GM21576 (cell line): ENCODE results near the gene GNG2.

Experiments
- ATAC-seq: cut with Tn5 transposase; IDR thresholded peaks from one replicate; pipeline ENCODE4 v1.9.1; 2021; ENCODE audit warnings: mild to moderate bottlenecking, moderate library complexity; ENCODE audit not compliant: unreplicated experiment

The GNG2 gene

DNA sequence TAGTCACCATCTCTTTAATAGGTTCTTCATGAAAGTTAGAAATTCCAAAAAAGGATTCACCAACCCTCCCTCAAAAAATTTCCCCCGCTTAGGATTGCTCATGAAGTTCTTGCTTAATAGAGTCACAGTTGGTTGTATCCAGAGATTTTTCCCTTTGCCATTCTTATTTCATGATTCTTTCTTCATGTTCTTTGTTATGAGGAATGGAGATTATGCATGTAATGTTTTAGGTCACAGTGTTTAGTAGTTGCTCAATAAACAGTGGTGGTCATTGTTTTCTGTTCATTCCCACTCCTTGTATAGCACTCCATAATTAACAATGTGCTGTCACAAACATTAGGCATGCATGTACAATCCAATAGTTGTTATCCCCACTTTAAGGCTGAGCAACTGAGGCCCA is 77.7 kb downstream of the GNG2 start:
- no peak for ATAC-seq

DNA sequence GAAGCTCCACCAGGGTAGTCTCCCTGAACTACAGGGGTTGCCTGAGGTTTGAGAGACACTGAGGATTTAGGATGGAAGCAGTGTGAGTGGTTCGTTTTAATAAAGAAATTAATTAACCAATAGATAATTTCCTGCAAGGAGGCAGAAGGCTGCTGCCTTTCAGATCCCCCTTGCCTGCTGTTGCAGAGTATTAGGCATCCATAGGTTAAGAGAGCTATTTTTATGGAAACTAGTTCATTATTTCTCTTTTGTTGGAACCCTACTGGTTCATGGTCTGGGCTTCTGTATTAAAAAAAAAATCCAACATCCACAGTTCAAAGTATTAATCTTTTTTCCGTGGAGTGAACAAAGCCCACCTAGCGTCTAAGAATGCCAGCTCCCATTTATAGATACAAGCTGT is 78.4 kb downstream of the GNG2 start:
- ATAC-seq, result no peak

DNA sequence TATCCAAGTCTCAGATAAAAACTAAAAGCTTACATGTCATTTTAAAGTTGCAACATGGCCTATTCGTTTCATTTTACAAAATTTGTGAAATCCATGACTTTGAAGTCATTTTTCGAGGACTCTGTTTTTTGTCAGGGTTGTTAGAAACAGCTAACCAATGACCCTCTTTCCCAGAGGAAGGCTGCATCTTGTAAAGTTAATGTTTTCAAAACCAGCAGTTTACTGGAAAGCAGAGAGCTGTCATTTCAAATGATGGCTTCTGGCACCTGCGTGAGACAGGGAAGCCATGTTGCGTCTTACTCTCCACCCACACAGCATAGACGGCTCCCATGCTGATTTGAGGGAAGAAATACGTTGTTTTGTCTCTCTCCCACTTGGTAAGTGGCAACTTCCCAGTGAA is 78.8 kb downstream of the GNG2 start:
- ATAC-seq, result no peak

DNA sequence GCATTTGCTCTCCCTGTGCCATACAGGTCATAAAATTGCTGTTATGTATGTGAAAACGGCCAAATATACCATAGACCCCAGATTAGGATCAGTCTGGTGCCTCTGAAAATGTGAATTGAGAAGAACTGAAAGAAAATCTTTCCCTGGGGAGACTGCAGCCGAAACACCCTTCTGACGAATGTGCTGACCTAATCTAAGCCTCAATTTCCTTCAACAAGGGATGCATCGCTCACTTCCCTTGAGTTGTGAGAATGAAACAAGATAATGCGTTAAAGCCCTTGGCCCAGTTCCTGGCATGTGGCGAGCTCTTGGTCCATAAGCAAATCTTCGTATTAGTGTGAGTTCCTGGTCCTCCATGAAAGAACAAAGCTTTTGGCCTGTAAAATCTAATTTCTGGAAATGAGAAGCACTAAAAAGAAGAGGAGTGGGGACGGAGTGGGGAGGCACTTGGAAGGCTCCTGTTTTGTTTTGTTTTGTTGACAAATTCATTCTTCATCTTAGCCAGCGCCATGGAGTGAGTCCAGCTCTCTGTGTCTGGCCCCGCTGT is 79.4 kb downstream of the GNG2 start:
- no peak for ATAC-seq

DNA sequence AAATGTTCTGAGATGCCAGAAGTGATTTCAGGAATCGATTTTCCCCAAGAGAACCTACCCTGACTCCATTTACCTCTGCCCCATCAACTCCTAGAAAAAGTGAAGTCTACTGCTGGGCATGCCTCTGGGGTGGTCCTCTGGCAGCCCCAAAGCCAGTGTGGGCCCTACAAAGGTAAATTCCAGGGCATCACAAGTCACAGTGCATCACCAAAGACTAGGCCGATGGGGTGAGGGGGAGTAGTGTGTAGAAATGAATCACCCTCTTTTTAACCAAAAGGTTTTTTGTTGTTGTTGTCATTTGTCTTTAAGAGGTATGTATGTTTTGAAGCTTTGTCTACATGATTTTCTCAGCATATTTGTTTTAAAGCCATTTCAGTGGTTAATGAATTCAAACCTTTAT is 82.6 kb downstream of the GNG2 start:
- no peak for ATAC-seq

DNA sequence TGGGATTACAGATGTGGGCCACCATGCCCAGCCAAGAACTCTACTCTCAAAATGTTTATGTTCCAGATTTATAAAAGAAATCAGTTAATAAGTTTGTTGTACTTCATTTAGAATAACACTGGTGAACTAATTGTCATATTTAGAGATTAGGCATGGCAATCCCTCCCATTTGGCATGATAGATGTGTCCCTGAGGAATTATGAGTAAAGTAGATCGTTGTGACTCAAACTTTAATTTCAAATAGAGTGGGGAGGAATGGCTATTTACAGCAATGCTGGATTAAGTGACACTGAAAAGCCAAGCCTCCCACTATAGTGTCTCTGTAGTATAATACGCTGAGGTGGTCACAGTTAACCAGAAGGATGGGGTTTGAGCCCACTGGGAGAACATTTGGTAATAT is 89.6 kb downstream of the GNG2 start:
- no peak for ATAC-seq

DNA sequence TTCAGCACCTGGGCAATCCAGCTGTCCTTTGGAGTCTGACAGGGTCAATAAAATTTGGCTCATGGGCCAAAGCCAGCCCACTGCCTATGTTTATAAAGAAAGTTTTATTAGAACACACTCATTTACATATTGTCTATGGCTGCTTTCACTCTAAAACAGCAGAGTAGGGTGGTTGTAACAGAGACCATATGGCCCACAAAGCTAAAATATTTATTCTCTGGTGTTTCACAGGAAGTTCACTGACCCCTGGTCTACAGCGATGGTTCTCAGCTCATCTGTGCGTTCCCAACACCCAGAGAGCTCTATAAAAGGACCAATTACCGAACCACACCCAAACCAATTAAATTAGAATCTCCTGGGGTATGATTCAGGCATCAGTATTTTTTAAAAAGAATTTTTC is 91.2 kb downstream of the GNG2 start:
- ATAC-seq, result no peak

DNA sequence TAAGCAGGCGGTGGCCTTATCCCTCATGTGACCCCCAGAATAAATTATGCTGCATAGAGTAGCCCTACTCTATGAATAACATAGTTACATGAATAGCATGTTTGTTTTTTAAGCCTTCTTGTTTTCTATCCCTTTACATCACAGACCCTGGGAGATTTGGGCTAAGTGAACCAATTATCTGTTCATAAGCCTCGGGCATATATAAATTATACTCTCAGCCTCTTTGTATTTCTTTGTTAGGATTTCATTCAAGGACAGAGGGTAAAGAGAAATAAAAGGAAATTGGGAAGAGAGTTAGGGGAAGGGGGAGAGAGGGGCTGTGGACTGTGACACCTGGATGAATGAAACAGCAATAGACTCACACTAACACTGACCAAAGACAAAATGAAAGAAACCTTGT is 93.6 kb downstream of the GNG2 start:
- ATAC-seq, result no peak

DNA sequence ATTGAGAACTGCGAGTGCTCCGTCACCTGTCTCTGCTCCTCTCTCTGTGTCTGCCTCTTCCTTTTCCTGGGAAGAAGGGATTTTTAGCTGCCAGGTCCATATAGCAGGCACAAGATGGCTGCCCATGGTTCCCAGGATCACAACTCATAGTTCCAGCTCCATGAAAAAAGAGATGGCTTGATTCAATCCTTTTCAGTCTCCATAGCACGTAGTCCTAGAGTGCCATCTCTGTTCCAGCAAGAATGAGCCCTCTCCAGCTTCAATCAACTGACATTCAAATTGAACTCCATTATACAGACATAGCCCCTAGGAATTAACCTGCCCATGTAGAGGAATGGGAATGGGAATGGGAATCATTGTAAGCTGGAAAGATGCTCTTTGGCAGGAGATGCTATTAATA is 94.2 kb downstream of the GNG2 start:
- no peak for ATAC-seq

DNA sequence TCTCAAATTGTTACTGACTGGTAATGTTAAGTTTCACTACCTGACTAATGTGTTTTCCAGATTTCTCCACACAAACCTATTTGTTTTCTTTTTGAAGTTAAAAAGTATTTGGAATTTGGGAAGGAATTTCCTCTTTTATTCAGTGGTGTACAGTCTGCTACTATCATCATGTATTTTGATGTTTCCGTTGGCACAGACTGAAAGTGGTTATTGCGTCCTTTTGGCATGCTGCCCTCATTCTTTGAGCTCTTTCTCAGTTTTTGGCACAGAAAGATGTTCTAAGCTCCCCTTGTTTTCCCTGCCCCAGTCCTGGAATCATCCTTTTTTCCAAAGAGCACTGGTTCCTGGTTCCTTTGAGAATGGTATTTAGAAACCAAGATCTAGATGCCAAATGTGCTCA is 97.5 kb downstream of the GNG2 start:
- ATAC-seq, result no peak

DNA sequence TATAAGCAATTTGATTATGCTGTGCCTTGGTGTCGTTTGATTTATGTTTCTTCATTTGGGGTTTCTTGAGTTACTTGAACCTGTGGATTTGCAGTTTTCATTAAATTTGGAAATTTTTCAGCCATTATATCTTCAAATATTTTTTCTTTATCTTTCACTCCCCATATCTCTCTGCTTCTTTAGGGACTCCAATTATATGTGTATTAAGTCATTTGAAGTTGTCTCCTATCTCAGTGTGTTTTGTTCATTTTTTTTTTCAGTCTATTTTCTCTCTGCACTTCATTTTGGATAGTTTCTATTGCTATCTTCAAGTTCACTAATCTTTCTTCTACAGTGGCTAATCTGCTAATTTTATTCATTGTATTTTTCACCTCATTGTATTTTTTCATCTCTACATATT is 99.5 kb downstream of the GNG2 start:
- no peak for ATAC-seq

DNA sequence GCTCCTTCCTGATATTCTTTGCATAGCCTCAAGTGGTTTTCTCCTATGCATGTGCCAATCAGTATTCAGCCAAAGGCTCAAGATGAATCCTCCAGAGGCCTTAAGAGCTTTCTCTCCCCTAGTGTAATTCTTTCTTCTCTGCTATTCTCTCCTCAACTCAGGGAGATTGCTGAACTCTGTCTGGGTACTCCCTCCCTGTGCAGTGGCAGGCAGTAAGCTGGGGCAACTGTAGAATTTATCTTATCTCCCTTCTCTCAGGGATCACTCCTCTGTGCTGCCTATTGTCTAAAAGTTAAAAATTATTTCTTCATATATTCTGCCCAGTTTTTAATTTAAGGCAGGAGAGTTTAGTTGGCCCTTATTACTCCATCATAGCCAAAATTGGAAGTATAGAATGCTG is 100.5 kb downstream of the GNG2 start:
- no peak for ATAC-seq

DNA sequence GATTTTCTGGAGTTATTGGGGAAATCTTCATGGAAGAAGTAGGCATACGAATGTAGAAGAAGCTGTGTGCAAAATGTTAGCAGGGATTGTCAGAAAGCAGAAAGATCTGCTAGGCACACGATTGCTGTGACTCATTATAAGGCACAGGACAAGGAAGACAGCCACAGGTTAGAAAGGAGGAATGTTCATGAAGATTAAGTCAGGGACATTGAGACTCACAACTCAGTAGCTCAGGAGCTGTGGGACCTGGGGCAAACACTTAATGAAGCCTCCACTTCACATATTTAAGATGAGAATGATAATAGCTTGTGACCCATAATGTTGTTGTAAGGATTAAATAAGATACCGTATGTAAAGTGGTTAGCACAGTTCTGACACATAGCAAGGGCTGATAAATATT is 102.3 kb downstream of the GNG2 start:
- no peak for ATAC-seq

DNA sequence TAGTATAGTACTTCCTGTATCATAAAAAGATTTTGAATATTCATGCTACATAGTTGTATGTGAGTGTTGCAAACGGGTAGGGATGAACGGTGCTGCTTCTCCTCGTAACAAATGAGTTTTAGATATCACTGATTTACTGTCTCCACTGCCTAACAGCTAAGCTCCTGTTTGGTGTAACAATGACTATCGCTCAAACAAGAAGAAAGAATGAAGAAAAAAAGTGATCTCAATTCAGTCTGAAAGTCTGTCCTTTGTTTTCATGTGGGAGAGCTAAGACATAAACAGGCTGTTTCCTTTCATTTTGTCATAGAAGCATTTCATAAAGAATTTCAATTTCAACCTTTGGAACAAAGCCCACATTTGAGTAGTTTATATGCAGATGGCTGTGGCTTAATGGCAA is 102.9 kb downstream of the GNG2 start:
- ATAC-seq, result no peak

DNA sequence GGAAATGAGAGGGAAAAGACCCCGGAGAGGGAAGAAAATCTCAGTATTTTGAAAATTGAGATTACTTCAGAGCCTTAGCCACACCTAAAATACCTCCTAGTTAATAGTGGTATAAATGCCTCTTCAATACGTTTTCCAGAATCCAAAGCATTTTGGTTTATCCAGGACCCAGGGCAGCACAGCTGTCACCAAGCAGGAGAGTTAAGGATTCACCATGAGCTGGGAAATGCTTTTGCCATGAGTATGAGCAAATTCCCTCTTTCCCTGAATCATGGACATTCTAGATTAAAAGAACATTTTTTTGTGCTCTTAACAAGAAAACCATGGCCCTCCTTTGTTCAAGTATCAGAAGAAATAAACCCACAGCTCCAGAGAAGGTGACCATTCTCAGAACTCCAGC is 107.1 kb downstream of the GNG2 start:
- ATAC-seq, result no peak

DNA sequence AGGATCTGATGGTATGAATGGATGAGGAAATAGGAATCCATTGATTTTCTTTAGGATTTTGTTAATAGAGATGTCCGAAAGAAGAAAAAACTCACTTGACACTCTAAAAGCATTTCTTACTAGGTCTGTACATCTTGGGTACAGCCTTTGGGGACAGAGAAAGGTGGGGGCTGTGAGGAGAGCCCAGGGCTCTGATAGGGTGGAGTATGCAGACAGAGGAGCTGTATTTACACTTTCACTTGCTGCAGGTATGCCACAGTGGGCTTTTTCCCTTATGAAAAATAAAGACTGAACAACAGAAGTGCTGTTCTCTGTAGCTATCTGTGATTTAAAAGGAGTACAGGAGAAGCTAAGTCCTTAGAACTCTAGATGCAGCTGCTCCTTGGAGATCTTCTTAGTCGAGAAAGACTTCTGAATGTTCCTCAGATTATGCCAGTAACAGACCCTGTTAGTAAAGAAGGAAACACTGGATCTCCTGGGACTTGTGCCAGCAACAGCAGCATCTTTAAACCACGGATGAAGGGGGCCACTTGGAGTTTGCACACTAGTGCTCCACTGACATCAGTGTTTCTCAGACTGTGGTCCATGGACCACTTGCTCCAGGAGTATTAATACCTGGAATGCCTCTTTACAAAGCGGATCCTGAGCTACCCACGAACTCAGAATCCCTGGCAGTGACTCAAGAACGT is 109.6 kb downstream of the GNG2 start:
- no peak for ATAC-seq

DNA sequence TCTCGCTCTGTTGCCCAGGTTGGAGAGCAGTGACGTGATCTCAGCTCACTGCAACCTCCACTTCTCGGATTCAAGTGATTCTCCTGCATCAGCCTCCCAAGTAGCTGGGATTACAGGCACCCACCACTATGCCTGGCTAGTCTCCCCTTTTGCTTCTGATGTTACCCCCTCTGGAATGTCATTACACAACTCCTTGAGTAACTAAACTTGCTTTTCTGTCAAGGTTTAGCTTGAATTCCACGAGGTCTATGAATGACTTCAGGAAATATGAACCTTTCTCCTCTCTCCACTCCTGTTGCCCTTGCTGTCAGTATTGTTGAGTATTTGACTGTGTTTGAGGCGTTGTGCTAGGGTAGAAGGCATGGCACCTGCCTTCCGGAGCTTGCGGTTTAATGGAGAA is 112.2 kb downstream of the GNG2 start:
- no peak for ATAC-seq

DNA sequence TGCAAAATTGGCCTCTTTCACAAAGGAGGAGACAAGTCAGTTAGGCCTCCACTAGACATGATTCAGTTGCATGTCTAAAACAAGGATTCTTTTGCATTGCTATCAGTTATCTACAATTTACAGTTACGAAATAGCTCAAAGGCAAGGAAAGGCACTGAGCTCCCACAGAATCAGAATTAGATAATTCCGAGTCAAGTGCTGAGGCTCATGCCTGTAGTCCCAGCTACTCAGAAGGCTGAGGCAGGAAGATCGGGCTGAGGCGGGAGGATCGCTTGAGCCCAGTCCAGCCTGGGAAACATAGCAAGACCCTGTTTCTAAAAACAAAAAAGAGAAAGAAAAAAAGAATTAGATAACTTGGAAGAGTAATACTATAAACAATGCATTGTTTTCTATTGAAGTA is 116.7 kb downstream of the GNG2 start:
- no peak for ATAC-seq

DNA sequence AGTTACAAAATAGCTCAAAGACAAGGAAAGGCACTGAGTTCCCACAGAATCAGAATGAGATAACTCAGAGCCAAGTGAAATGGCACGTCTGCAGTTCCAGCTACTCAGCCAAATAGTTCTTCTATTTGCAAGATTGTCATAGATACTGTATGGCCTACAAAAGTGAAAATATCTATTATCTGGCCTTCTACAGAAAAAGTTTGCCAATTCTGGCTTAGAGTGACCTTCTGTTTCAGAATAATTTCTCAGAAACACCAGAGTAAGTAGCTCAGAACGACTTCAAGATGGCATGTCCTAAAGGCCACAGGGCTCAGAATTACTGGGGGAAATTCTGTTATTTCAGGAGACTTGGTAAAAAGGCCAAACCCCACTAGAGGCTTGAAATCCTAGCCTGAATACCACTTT is 118.3 kb downstream of the GNG2 start:
- ATAC-seq, result no peak

DNA sequence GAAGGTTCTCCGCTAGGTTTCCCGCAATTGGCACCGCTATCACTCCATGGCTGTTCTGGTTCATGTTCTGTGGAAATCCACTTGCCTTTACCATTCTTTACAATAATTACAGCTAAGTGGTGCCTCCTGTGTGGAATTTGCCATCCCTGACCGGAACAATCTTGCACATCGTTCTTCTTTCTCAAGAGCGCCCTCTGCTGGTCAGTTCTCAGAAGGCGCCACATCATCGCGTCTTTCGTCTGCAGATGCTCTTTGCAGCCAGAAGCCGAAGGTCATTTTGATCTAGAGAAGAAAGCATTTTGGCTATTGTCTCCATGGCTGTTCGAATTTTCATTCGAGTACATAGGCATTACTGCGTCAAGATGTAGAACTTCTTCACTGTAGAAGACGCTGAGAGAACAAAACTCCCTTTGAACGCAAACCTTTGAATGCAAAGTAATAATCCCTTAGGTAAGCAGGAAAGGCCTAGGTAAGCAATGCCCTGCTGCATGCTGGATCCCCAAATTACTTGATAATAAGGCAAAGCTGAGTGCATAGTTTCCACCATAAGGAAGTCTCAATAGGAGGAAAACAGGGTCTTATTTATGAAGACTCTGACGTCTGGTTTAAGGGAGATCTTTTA is 118.8 kb downstream of the GNG2 start:
- no peak for ATAC-seq

DNA sequence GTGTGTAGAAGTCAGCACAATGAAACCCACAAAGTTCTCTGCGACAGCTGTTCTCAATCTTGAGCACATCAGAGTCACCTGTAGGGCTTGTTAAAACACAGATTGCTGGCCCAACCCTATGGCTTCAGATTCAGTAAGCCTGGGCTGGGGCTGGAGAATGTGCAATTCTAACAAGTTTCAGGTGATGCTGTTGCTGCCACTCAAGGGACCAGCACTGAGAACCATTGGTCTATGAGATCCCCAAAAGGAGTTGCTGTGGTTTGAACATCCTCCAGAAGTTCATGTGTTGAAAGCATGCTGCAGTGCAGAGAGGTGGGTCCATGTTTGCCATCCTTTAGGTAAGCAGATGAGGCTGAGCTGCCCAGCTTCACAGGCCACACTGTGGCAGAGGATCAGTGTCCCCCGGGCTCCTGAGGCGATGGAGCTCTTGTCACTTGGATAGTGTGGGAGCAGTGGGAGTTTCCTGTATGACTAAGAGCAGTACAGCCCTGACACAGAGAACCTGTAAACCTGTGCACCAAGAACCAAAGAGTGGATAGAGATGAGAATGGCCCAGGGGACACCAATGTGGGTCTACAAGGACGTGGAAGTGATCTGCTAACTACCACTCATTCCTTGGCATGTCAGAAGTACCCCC is 120.9 kb downstream of the GNG2 start:
- ATAC-seq, result peak; percentile 49

DNA sequence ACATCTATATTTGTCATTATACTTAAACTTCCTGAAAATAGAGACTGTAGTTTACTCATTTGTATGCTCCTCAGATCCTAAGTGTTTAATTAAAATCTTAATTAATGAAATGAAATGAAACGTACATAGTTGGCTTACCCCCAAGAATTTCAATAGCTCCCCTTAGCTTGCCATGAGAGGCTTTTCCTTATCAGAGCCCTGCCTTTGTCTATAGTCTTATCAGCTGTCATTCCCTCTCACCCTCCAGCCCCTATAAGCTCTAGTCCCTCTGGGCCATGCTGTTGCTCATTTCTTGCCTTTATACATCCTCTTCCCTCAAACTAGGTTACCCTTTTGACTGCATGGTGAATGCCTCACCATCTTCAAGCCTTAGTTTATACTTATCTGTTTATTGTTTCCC is 127.8 kb downstream of the GNG2 start:
- no peak for ATAC-seq
